NCI-H526 treated with DMSO at 0.1 percent for 48 hours (cell line): ENCODE measurements around the gene CTNNBL1.
"Not testable (repeated sequence)": the region's sequence is repeated elsewhere in the genome, so short reads cannot be mapped to it uniquely, and the experiment has no call there.

ENCODE experiments used
- DNase-seq: peaks from one replicate; lab custom pipeline; 2025; lab: John Stamatoyannopoulos, UW

The CTNNBL1 gene

DNA sequence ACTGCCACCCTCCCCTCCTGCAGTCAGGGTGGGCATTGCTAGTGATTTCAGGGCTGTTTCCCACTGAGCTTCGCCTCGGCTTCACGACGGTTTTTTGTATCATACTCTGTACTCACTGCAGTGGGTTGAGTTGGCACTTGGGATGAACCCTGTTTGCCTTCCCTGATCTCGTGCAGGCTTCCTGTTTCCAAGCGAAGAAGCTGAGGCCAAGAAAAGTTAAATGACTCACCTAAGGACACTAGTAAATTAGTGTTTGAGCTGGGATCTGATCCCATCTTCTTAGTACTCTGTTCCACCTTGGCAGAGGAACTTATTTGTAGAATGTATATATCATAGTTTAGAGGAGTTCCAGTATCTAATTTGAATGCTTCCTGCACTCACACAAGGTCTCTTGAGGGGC lies 158.8 kb downstream of the CTNNBL1 start:
- no peak for DNase-seq

DNA sequence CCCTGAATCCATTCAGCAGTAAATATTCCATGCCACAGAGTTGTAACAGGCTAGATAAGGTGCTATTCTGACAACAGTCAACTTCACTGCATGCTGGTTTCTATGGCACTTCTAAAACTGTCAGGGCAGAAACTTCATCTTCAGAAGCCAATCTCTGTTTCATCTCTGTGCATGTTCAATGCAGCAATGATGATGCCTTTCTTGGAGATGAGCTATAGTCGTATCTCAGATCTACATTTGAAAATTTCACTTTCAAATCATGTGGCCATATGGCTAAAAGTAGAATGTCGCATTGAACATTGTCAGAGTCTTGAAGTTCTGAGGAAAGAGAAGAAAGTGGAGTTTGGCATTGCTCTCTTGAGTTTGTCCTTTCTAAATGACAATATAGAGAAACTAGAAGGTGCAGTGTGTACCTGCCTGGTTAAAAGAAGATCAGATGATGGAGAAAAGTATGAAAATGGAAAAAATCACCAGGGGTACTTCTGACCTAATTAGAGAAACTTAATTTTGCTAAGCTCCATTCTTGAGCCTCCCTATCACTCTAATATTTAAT lies 160.1 kb downstream of the CTNNBL1 start:
- DNase-seq: no peak

DNA sequence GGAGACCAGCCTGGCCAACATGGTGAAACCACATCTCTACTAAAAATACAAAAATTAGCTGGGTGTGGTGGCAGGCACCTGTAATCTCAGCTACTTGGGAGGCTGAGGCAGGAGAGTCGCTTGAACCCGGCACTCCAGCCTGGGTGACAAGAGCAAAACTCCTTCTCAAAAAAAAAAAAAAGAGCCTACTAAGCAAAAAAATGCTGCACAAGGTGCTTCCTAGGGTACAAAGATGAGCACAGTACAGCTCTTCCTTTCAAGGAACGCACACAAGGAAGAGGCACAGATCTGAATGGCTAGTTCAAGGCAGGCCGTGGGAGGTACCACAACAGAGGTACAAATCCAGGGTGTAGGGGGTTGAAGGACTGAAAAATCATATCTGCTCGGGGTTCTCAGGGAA lies 162.2 kb downstream of the CTNNBL1 start:
- not testable (repeated sequence) for DNase-seq

DNA sequence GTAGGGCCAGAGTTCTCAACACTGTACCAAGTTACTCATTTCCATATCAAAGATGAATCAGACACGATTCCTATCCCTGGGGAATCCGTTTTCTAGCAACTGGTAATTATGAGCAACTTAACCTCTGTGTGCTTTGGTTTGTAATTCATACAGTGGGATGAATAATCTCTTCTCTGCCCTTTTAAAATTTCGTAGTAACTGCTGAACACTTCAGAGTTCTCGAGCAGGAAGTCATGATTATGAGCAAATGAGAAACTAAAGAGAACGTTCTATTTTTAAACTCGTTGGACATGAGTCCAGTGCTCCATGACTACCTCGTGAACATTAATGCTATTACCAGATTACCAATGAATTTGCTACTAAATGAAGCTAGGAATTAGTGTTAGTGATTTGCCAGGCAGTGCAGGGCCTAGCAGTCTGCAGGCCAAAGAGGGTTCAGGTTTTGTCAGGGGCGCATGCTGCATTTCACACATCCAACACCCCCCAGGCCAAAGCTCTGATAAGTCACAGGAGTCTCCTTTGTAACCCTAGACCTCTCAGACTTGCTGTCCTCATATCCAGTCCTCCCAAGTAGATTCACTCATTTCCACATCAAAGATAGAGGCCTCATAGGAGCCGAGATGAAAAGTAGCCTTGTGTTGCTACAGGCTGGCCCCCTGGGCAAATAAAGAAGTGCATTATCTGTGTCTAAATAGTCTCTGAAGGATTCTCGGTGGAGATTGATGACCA lies 163.3 kb downstream of the CTNNBL1 start:
- DNase-seq: no peak

DNA sequence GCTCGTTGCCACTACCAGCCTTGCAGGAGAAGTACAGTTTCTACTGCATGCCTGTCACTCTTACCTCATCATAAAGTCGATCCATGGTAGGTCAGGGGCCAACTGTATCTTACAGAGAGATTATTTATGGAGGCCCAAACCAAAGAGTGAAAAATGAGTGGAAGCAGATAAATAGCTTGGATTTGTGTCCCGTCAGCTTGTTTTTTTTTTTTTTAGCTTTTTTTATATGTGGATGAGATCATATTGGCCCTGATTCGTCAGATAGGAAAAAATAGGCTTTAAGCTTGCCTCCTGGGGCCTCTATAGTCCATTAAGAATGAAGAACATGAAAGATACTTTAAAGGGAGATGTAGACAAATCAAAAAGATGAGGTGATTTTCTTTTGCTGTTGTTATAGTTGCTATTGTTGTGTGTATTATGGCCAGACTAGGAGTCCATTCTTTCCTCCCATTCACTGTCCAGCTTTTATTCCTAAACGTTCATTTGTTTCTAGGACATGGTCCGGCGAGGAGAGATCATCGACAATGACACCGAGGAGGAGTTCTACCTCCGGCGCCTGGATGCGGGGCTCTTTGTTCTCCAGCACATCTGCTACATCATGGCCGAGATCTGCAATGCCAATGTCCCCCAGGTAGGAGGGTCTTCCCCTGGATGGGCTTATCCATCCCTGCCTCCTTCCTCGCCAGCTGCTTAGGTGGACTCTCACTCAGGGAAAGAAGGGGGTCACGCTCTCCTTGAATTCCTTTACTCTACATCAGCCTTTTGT lies 165.8 kb downstream of the CTNNBL1 start:
- no peak for DNase-seq

DNA sequence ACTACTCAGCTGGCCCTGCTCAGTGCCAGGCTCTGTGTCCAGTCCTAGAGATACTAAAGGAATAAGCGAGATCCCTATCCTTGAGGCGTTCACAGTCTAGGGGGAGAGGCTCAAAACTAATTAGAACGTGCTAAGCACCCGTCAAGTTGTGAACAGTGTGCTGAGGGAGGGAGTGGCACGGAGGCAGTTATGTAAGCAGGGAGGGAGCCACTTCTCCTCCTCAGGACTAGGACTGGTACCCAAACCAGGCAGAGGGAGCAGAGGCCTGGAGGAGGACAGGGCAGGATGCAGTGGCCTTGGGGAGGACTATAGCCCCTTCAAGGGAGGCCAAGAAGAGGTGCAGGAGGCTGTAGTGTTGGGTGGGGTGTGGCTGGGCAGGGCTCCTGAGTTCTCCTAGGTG lies 169.5 kb downstream of the CTNNBL1 start:
- no peak for DNase-seq

DNA sequence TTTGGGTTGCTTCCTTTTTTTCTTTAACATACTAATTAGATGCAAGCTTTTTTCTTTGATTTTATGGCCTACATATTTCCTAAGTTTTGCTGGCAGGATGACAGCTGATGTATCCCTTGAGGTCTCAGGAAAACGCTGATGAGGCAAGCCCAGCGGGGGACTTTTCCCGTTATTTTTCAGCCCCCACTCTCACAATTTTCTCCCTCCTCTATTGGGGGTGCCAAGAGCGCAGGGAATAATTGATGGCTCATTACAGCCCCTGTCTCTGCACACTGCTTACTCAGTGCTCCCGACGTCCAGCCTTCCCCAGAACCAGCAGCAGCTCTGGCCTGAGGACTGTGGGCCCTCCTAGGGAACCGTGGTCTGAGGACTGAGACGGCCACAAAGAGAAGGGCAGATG lies 170.5 kb downstream of the CTNNBL1 start:
- DNase-seq: no peak

DNA sequence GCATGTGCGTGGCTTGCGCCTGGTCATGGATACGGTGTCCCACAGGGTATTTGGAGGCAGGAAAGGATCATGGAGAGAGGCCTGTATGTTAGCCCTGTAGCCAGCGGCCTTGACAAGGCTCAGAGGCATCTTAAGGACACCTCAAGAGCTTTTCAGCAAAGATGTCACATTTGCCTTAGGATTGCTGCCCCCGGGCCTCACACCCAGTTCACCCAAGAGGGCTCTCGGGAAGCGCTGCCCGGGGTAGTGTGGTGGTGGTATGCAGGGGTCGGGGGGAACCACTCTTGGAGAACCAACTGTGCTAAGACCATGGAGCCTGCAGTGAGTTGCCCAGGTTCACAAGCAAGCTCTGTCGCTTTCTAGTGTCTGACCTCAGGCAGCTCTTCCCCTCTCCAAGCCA lies 172.2 kb downstream of the CTNNBL1 start:
- no peak for DNase-seq

DNA sequence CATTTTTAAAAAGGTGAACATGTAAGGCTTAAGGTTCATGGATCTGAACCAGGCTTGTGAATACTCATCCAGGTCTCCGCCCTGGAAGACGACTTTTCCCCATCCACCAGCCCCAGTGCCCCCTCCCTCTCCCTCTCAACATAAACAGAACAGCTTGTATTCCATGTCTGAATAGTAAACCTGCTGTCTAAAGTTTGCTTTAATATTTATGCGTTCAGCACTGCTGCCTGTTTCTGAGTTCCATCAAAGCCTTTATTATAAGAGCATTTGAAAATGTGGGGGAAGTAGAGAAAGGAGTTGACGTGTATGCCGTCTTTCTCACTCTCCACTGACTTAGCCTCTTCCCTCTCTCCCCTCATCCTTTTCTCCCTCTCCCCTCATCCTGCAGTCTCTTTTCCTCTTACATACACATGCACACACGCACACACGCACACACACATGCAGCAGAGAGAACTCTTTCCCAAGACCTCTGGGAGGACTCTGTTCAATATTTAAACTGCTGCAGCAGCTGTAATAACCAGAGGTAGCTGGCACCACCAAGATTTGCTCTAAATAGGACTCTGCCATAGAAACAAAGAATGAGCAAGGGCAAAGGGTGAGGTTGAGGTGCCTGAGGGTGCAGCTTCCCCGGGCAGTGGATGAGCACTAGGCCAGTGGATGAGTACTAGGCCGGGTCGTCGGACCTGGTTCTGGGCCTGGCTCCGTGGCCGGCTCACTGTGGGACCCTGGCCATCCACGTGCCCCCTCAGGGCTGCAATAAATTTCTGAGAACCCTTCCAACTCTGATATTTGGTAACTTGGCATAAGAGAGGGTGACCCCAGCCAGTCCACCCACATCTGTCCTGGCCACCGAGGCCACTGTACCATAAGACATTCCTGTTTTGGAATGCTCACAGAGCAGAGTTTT lies 173.7 kb downstream of the CTNNBL1 start:
- DNase-seq: no peak

DNA sequence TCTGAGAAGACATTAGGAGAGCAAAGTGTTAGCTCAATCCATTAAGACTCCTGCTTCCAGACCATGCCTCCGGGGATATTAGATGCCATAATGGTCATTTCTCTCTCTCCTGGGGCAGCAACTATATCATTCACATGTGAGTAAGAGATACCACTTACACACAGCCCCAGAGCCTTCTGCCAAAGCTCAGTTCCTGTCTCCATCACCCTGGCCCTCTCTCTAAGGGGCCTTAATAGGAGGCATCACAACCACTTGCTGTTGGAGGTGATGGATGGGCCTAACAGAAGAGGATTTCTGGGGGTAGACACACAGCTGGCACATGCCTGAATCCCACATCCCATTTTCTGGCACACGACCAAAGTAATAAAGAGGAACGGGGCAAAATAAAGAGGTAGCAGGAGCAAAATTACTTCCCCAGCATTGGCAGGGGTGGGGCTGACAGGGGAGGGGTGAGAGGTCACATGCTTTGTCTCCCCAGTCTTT lies 175.1 kb downstream of the CTNNBL1 start:
- no peak for DNase-seq

DNA sequence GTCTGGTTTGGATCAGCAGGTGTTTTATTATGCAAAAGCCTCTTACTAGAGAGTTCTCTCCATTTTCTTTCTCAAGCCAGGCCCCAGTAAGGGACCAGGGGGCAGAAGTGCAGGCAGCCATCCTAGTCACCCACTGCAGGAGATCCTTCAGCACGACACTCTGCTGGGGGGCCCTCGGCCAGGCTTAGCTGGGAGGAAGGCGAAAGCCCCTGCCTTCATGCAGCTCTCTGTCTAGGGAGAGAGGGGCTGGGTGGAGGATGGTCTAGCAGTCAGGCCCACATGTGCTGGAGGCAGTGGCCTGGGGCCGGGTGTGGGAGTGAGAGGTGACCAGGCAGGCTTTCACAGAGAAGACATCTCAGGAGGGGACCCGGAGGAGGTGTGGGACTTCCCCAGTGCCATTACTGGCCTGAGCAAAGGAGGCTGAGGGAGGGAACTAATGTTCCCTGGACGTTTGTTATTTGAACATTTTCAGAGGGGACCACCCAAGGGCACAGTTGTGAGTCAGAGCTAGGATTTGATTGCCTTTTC lies 175.6 kb downstream of the CTNNBL1 start:
- no peak for DNase-seq

DNA sequence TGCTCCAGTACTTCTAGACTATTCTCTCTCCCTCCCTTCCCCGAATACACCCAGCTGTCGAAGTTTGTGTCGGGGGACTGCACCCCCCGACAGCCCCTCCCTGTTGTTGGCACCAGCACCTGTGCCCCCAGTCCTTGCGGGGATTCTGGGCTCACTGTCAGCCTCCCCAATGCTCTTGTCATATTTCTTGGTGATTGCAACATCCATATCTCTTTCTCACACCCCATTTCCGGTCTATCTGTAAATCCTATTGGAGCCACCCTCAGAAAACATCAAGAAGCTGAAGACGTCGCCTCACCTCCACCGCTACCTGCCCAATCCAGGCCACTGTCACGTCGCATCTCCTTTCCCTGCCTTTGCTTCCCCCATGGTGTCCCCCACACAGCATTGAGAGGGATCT lies 176.5 kb downstream of the CTNNBL1 start:
- no peak for DNase-seq

DNA sequence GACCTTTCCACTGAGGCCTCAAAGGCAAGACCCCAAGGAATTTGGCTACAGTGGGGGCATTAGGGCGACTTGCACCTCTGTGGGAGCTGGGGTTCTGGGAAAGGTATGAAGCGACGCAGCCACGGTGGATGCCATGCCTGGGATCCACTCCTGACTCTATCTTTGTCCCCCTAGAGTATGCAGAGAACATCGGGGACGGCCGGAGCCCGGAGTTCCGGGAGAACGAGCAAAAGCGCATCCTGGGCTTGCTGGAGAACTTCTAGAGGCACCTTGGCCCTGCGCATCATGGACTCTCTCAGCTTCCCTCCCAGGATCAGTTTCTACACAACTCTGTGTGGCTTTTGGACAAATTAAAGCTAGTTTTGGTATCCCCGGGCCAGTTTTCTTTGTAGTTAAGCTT lies 177.9 kb downstream of the CTNNBL1 start:
- no peak for DNase-seq

DNA sequence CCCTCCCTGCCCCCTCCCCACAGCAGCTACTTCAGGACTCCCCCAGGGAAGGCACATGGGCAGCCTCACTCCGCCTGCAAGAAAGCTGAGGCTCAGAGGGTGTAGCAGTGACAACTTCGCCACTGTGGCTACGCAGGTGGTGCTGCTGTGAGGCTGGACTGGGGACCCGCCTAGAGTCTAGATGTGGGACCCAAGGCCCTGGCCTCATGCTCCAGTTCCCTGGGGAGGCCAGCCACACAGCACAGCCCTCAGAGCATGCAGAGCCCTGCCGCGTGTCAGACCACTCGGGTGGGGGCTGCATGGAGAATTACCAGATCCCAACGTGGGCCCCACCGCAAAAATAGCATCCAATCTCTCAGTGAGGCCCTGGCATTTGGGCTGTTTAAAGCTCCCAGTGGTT lies 178.3 kb downstream of the CTNNBL1 start:
- no peak for DNase-seq

DNA sequence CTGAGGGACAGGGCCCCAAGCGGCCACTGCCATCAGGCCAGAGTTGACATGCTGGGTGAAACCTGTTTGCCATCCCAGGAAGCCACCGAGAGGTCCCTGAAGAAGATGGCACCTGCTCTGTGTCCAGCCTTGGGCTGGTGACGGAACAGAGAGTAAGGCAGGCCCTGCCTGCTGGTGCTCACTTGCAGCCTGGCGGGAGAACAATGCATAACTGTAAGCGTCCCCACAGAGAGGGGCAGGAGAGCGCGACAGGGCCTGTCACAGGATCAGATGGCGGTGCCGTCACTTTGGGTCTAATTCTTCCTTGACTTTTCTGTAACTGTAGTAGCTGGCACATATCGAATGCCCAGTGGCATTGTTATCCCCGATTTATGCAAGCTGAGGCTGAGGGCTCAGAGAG lies 180.1 kb downstream of the CTNNBL1 start:
- no peak for DNase-seq

DNA sequence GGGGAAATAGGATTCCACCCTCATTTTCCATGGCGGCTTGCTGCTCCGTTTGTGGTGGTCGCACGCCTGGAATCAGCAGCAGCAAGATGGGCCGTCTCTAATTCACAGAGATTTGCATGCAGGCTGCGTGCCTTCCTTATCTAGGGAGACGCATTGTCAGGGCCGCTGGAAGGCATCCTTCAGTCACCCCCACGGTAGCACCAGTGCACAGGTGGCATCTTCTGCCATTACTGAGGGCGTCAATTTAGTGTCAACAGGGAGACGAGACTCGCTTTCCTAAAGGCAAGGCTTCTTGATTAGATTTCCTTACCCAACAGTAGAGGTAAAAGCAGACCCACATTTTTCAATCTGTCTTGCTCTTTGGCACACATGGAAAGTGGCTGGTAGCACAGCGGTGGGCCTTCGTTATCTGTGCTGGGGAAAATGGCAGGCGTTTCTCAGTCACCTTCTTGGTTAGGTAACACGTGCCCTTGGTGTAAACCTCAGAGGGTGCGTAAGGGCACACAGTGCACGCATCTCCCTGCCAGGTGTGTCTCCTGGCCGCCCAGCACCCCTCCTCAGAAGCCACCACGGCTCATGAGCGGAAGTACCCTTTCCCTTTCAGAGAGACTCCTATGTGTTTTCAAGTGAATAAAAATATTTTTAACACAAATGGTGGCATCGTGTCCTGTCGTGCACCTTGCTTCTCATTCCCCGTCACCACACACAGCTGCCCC lies 181.8 kb downstream of the CTNNBL1 start:
- DNase-seq: no peak

DNA sequence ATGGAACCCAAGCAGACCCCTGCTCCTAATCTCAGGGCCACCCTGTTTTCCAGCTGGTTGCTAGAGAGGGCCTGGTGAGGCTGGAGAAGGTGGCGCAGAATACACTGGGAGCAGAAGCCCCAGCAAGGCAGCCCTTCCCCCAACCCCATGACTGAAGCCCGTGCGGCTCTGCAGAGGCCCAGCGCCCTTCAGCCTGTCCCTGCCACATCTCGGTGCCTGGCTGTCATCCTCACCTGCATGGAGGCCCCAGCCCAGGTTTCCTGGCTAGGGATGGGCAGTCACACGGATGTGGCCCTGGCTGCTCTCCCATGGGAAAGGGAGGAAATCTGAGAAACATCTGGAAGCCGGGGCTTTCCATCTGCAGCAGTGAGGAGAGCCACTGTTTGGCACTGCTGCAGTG lies 183.0 kb downstream of the CTNNBL1 start:
- no peak for DNase-seq

DNA sequence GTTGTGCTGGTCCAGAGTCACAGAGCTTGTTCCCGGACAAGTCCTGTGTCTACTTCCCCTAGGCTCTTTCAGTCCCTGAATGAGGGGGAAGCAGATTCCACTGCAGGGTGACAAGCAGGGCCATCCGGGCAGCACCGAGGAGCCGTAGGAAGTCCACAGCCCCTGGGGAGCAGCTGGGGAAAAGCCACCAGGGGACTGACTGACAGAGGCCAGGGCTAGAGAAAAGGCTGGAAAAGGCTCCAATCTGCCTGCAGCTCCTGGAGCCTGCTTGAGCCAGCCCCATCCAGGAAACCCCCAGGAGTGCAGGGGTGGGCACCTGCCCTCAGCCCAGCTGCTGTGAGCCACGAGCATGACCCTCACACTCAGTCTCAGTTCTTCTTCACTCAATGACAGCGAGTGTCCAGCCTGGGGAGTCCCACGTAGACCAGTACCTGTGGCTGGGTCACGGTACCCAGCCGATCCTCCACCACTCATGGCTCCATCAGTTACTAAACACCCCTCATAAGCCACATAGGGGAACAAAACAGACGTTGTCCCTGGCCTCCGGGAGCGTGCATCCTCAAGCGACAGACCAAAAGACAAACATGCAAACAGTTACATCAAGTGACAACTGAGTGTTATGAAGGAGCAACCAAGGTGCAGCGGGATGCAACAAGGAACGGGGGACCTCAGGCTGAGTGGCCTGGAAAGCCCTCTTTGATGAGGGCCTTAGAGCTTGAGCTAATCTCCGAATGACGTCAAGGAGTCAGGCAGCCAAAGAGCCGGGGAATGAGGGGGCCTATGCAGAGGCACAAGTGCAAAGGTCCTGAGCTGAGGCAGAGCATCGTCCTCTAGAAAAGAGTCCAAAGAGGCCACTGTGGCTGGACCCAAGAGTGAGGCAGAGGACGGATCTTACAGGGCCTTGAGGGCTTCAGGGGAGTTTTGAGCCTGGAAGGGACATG lies 184.3 kb downstream of the CTNNBL1 start:
- no peak for DNase-seq

DNA sequence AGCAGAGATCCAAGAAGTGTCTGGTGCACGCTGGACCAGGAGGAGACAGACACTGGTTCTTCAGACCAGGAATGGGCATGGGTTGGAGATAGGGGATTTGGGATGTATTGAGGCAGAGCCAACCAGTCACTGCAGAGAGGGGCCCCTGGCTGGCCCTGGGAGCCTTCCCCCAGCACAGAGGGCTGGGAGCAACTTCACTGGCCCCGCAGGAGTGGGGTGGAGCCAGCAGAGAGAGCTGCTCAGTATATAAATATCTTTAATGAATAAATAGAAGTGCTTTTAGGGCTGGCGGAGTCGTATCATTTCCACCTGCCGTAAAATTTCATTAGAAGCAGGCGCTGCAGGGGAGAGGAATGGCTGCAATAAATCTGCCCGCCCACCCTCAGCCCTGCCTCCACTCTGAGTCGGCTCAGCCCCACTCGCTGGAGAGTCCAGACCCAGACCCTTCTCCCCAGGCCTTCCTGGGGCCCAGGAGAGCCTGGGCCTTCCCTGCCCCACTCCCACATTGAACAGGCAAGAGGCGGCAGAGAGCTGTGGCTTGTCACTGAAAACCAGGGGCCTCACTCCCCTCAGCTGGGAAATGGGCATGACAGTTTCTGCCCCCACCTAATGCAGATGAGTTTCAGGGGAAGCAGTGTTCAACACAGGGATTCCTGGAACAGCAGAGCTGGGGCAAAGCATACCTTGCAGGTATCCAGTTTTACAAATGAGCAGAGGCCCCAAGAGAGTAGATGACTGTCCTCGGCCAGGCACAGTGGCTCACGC lies 185.2 kb downstream of the CTNNBL1 start:
- no peak for DNase-seq
